Pancreas (tissue), 10 donors: ENCODE data around the gene TGFBR2. TPM values are rescaled to one million over a fixed set of nuclear protein-coding genes. Genes with fewer than 3 reads are reported as not detected.

ENCODE experiments used
- ATAC-seq, 4 donors: fragments of 200-7000 bp; cut with Tn5 transposase; one replicate each; pipeline versions ENCODE4 v1.8.0 to v1.9.1; 2020; ENCODE audit warnings: mild to moderate bottlenecking in 4 of 4, moderate library complexity in 4 of 4
- DNase-seq, 6 donors: peaks; one replicate each; pipeline ENCODE4 v3.0.0-alpha.2; 2020
- FAIRE-seq: peaks from 2 replicates; lab custom pipeline; 2012; peaks lifted over from hg19 to GRCh38; lab: Jason Lieb, UNC
- H3K27ac ChIP-seq, 4 donors: fragments of 200-600 bp; sonication (generic); 1 replicate in 3 of 4; 2 replicates in 1 of 4; pipeline versions ENCODE4 v1.5.0 to v1.8.0; 2020
- H3K27me3 ChIP-seq, 4 donors: fragments of 200-600 bp; one replicate each; pipeline ENCODE4 v1.8.0; 2021
- H3K36me3 ChIP-seq, 3 donors: fragments of 200-600 bp; sonication (generic) in 1 of 3; one replicate each; pipeline versions ENCODE4 v1.5.0 to v1.8.0; 2020 to 2021
- H3K4me1 ChIP-seq, 3 donors: fragments of 200-600 bp; one replicate each; pipeline ENCODE4 v1.8.0; 2021
- H3K4me3 ChIP-seq, 4 donors: fragments of 200-600 bp; sonication (generic) in 2 of 4; one replicate each; pipeline versions ENCODE4 v1.5.0 to v1.8.0; 2020 to 2021
- H3K9me3 ChIP-seq, 4 donors: fragments of 200-600 bp; one replicate each; pipeline ENCODE4 v1.8.0; 2021
- WGBS, 2 donors: extraction: QIAGEN DNeasy Blood & Tissue Kit; methylation state at CpG; one replicate each; pipeline ENCODE4 v1.1.7; 2013; 5-methylcytosine and 5-hydroxymethylcytosine counted together
- intact Hi-C, 3 donors: fragments of 100-400 bp; cut with DNase I; formaldehyde crosslinking; loops; one replicate each; pipeline versions ENCODE4 v1.11.1 to v1.14.2; 2022
- polyA plus RNA-seq, 2 donors: library from polyadenylated mRNA; stranded (reverse); fragments of 200-250 nt; gene quantifications; one replicate each; pipeline ENCODE4 v1.2.3, GENCODE V29; 2013
- total RNA-seq, 6 donors: library from RNA; stranded (reverse); fragmentation: NEBNext Ultra II Directional in 4 of 6; extraction: Animal tissue kit (Norgen Biotek cat#: 25700) in 4 of 6; gene quantifications; one replicate each; pipeline versions ENCODE4 v1.2.1 to v1.2.4, GENCODE V29; 2021 to 2023
- TF ChIP-seq, protein P1 (sequence below), 4 donors: fragments of 200-600 bp; sonication (generic) in 3 of 4; IDR thresholded peaks; one replicate each; pipeline versions ENCODE4 v1.5.0 to v1.8.0; 2021; ENCODE audit warnings: antibody characterized with exemption in 4 of 4
- donor health status: healthy with polysubstance abuse.
- donor health status: DM: no; HTN: no; CAD: no; lungs with moderate emphysema.
- donor health status: DM: no; HTN: no; CAD: no.
- donor health status: control.
- donor health status: control.
- donor health status: Bipolar disorder and iron deficiency.
- donor health status: DM: yes; HTN: yes; CAD: no.
- donor health status: DM: no; HTN: no; CAD: no.
- donor health status: DM: no; HTN: no; CAD: no.
- donor health status: DM: yes; HTN: yes; CAD: no.

Gene TGFBR2
- total and polyA plus RNA-seq, 8 donors: 9.0 to 60.8 (median 31.1) TPM

DNA sequence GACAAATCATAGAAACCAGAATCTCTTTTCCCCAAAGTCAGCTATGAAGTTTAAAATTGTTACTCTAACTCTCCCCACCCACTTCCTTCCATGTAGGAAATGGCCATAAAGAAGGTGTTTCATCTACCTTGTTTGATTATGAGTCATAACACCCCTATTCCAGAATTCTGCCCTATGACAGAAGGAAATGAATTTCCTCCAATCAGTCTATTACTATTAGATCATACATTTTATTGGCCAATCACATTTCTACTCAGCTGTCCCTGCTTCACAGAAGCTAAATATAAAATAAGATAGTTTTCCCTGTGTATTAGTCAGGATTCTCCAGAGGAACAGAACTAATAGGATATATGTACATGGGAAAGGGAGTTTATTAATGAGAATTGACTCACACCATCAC is 102.1 kb downstream of the TGFBR2 start:
- H3K4me1 ChIP-seq: no peaks in the 10 kb centered on the region
- H3K9me3 ChIP-seq: no peaks in the 10 kb centered on the region
- TF ChIP-seq, protein P1, sequence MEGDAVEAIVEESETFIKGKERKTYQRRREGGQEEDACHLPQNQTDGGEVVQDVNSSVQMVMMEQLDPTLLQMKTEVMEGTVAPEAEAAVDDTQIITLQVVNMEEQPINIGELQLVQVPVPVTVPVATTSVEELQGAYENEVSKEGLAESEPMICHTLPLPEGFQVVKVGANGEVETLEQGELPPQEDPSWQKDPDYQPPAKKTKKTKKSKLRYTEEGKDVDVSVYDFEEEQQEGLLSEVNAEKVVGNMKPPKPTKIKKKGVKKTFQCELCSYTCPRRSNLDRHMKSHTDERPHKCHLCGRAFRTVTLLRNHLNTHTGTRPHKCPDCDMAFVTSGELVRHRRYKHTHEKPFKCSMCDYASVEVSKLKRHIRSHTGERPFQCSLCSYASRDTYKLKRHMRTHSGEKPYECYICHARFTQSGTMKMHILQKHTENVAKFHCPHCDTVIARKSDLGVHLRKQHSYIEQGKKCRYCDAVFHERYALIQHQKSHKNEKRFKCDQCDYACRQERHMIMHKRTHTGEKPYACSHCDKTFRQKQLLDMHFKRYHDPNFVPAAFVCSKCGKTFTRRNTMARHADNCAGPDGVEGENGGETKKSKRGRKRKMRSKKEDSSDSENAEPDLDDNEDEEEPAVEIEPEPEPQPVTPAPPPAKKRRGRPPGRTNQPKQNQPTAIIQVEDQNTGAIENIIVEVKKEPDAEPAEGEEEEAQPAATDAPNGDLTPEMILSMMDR (IDR thresholded peaks at IDR 0.05): no peak
- intact Hi-C loops: no loop called here
- H3K36me3 ChIP-seq: no peaks in the 10 kb centered on the region
- H3K27me3 ChIP-seq: no peaks in the 10 kb centered on the region
- ATAC-seq (no peak), DNase-seq (no peak), FAIRE-seq (no peak)
- H3K27ac ChIP-seq: no peak overlapping the region
- H3K4me3 ChIP-seq: no peak overlapping the region

DNA sequence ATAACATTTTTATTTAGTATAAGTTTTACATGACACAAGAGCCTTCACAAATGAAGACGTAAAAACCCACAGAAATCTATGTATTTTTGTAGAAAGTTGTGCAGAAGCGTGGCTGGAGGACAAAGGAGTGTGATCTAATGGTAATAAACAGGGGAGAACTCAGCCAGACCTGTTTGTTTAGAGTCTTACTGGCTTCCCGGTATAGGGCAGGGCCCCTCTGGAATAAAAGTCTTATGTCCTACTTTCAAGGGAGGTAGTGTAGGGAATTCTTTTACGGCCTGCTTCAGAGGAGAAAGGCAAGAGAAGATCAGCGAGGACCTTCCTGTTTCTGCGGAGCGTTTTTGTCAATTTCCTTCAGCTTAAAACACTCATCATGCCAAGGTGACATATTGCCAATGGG is 103.6 kb downstream of the TGFBR2 start:
- Histone ChIP-seq H3K4me1 (no peaks in the 10 kb centered on the region), H3K27ac (no peak overlapping the region), H3K4me3 (no peak overlapping the region), H3K27me3 (no peaks in the 10 kb centered on the region), H3K9me3 (no peaks in the 10 kb centered on the region), H3K36me3 (no peaks in the 10 kb centered on the region)
- 76 to 84% methylated on average over 7 of the region's 7 CpGs for WGBS, 2 donors
- intact Hi-C loops: no loop called here
- DNase-seq (no peak), FAIRE-seq (no peak), ATAC-seq (no peak)
- TF ChIP-seq, protein P1 (IDR thresholded peaks at IDR 0.05): no peak

DNA sequence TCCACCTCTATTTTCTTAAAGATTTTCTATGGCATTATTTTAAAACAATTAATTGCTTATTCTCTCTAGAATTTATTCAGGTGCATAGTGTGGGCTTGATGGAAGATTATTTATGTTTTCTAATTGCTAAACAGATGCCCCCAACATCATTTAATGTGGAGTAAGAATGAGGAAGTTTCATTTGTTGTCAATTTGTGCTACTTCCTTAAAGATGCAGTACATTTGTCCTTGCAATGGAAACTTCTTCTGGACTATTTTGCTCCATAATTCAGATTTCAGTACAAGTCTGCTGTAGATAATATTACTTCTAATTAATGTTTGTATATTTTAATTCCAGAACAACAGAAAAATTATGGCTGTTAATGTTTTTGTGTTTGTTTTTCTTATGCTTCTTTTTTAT is 104.8 kb downstream of the TGFBR2 start:
- DNase-seq (no peak), FAIRE-seq (no peak), ATAC-seq (no peak)
- Histone ChIP-seq H3K27me3 (no peaks in the 10 kb centered on the region), H3K9me3 (no peaks in the 10 kb centered on the region), H3K4me3 (no peak overlapping the region), H3K36me3 (no peaks in the 10 kb centered on the region), H3K4me1 (no peaks in the 10 kb centered on the region), H3K27ac (no peak overlapping the region)
- TF ChIP-seq, protein P1 (IDR thresholded peaks at IDR 0.05): no peak
- intact Hi-C loops: no loop called here

DNA sequence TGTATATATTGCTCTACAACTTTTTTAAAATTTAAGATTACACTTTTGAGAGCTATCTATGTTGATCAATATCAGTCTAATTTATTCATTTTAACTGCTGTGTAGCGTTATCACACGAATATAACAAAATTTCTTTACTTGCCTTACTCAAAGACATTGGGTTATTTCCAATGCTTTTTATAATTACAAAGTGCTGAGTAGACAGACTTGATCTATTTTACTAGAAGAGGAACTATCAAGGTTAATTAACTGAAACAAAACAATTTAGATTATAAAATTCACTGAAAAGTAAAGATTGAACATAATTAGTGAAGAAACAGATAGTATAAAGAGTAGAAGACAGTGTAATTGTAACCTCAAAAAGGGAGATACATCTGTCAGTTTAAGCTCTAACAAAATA is 105.5 kb downstream of the TGFBR2 start:
- H3K4me1 ChIP-seq: no peaks in the 10 kb centered on the region
- H3K4me3 ChIP-seq: no peak overlapping the region
- H3K27ac ChIP-seq: no peak overlapping the region
- no peak for FAIRE-seq
- H3K9me3 ChIP-seq: no peaks in the 10 kb centered on the region
- WGBS, 2 donors: 82 to 89% methylated on average over 2 of the region's 2 CpGs
- no peak for ATAC-seq
- intact Hi-C loops: no loop called here
- no peaks in the 10 kb centered on the region for H3K36me3 ChIP-seq
- no peak for DNase-seq
- TF ChIP-seq, protein P1 (IDR thresholded peaks at IDR 0.05): no peak
- no peaks in the 10 kb centered on the region for H3K27me3 ChIP-seq

DNA sequence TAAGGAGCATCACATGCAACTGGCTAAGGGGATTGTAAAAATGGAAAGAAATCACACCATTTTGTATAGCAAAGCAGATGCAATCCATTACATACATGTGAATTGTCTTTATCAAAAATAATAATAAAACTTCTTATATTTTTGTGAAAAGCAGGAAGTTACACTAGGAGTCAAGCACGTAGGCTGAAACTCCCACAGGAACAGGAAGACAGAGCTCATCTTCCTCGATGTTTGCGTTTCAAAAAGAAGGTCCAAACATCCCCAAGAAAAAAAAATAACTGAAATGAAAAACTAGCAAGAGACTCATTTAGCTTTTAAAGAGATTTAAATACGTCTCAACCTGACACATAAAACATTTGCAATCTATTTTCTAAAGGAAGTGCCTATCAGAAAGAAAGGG is 106.6 kb downstream of the TGFBR2 start:
- ATAC-seq: no peak
- Histone ChIP-seq H3K9me3 (no peaks in the 10 kb centered on the region), H3K4me1 (no peaks in the 10 kb centered on the region), H3K27me3 (no peaks in the 10 kb centered on the region), H3K36me3 (no peaks in the 10 kb centered on the region), H3K4me3 (no peak overlapping the region), H3K27ac (no peak overlapping the region)
- intact Hi-C loops: no loop called here
- DNase-seq: no peak
- TF ChIP-seq, protein P1 (IDR thresholded peaks at IDR 0.05): no peak
- WGBS, 2 donors: 80 to 83% methylated on average over 4 of the region's 4 CpGs
- no peak for FAIRE-seq
